ENCODE measurements around the gene SLC22A31. TPM values are rescaled to one million over a fixed set of nuclear protein-coding genes. Genes with fewer than 3 reads are reported as not detected.
"Not testable (repeated sequence)": the region's sequence is repeated elsewhere in the genome, so short reads cannot be mapped to it uniquely, and the experiment has no call there.

SLC22A31 gene
- total RNA-seq = not detected in 2 replicates
- long read RNA-seq = 0 reads

GRCh38 chr16:89200124-89200849 lies at the start of gene SLC22A31:
TSS of gene SLC22A31 (minus strand) at chr16:89200537. CDS start at chr16:89200501, 36 bp downstream.
- no peak for TF ChIP-seq CTCF (IDR thresholded peaks at IDR 0.05)
- no peaks in the 10 kb centered on the region for H3K36me3 Mint-ChIP-seq (ENCODE audit: unreplicated experiment)
- H3K27me3 Mint-ChIP-seq (ENCODE audit: unreplicated experiment) = peaks cover 41% of the 10 kb centered on the region
- no peaks in the 10 kb centered on the region for H3K9me3 Mint-ChIP-seq (ENCODE audit: unreplicated experiment)
- peak within 1 kb of the TSS; percentile 47 for H3K4me3 Mint-ChIP-seq (ENCODE audit: unreplicated experiment)
- H3K4me1 Mint-ChIP-seq (ENCODE audit: unreplicated experiment) = peaks cover 6% of the 10 kb centered on the region
- H3K27ac Mint-ChIP-seq (ENCODE audit: unreplicated experiment) = no peak within 1 kb of the TSS
- DNase-seq (ENCODE audit: extremely low spot score, unreplicated experiment) = no peak

- H3K27me3 Mint-ChIP-seq (ENCODE audit: unreplicated experiment) = no peaks in the 10 kb centered on the region
- TF ChIP-seq CTCF (IDR thresholded peaks at IDR 0.05) = no peak
- peaks cover 5% of the 10 kb centered on the region for H3K4me1 Mint-ChIP-seq (ENCODE audit: unreplicated experiment)
- peak overlapping the region; percentile 70 for H3K4me3 Mint-ChIP-seq (ENCODE audit: unreplicated experiment)
- no peak for DNase-seq (ENCODE audit: extremely low spot score, unreplicated experiment)
- no peak overlapping the region for H3K27ac Mint-ChIP-seq (ENCODE audit: unreplicated experiment)
- H3K9me3 Mint-ChIP-seq (ENCODE audit: unreplicated experiment) = peaks cover 3% of the 10 kb centered on the region
- no peaks in the 10 kb centered on the region for H3K36me3 Mint-ChIP-seq (ENCODE audit: unreplicated experiment)
Observed at GRCh38 chr16:89248196-89248982, 48.1 kb upstream of the SLC22A31 start.

- DNase-seq (ENCODE audit: extremely low spot score, unreplicated experiment); H3K9me3 Mint-ChIP-seq (ENCODE audit: unreplicated experiment); H3K4me1 Mint-ChIP-seq (ENCODE audit: unreplicated experiment); H3K36me3 Mint-ChIP-seq (ENCODE audit: unreplicated experiment); H3K27ac Mint-ChIP-seq (ENCODE audit: unreplicated experiment); H3K27me3 Mint-ChIP-seq (ENCODE audit: unreplicated experiment): not testable (repeated sequence)
- peak overlapping the region; percentile 70 for H3K4me3 Mint-ChIP-seq (ENCODE audit: unreplicated experiment)
Observed at GRCh38 chr16:89247734-89248075, 47.4 kb upstream of the SLC22A31 start.

- no peaks in the 10 kb centered on the region for H3K27me3 Mint-ChIP-seq (ENCODE audit: unreplicated experiment)
- H3K4me1 Mint-ChIP-seq (ENCODE audit: unreplicated experiment) = peaks cover 5% of the 10 kb centered on the region
- peak; percentile 99 for DNase-seq (ENCODE audit: extremely low spot score, unreplicated experiment)
- TF ChIP-seq CTCF (IDR thresholded peaks at IDR 0.05) = peak; percentile 16
- H3K36me3 Mint-ChIP-seq (ENCODE audit: unreplicated experiment) = no peaks in the 10 kb centered on the region
- H3K27ac Mint-ChIP-seq (ENCODE audit: unreplicated experiment) = no peak overlapping the region
- peaks cover 3% of the 10 kb centered on the region for H3K9me3 Mint-ChIP-seq (ENCODE audit: unreplicated experiment)
- H3K4me3 Mint-ChIP-seq (ENCODE audit: unreplicated experiment) = peak overlapping the region; percentile 75
Observed at GRCh38 chr16:89246903-89247733, 46.8 kb upstream of the SLC22A31 start.

- no peak for TF ChIP-seq CTCF (IDR thresholded peaks at IDR 0.05)
- no peak for DNase-seq (ENCODE audit: extremely low spot score, unreplicated experiment)
- no peaks in the 10 kb centered on the region for H3K27me3 Mint-ChIP-seq (ENCODE audit: unreplicated experiment)
- no peak overlapping the region for H3K27ac Mint-ChIP-seq (ENCODE audit: unreplicated experiment)
- H3K36me3 Mint-ChIP-seq (ENCODE audit: unreplicated experiment) = no peaks in the 10 kb centered on the region
- H3K9me3 Mint-ChIP-seq (ENCODE audit: unreplicated experiment) = peaks cover 3% of the 10 kb centered on the region
- peaks cover 9% of the 10 kb centered on the region for H3K4me1 Mint-ChIP-seq (ENCODE audit: unreplicated experiment)
- peak overlapping the region; percentile 75 for H3K4me3 Mint-ChIP-seq (ENCODE audit: unreplicated experiment)
Observed at GRCh38 chr16:89246383-89246902, 46.1 kb upstream of the SLC22A31 start.
